ENCODE measurements around the gene RARS1.

RARS1 gene

GRCh38 chr5:168443950-168444700 lies 42.1 kb upstream of the RARS1 start:
- H3K4me3 ChIP-seq (ENCODE audit: low read depth in 1 of 2, low read length in 2 of 2) = no peak overlapping the region
- H3K4me1 ChIP-seq (ENCODE audit: insufficient read depth, low read length) = no peaks in the 10 kb centered on the region
- no peak overlapping the region for H2AFZ ChIP-seq (ENCODE audit: low read depth, low read length)
- H3K9me3 ChIP-seq (ENCODE audit: insufficient read depth, low read length, severe bottlenecking) = no peaks in the 10 kb centered on the region
- H3K27me3 ChIP-seq (ENCODE audit: insufficient read depth, low read length, poor library complexity) = peaks cover 5% of the 10 kb centered on the region
- no peak overlapping the region for H3K27ac ChIP-seq (ENCODE audit: low read length)
- H4K20me1 ChIP-seq (ENCODE audit: insufficient read depth, low read length) = no peaks in the 10 kb centered on the region
- TF ChIP-seq EZH2 (IDR thresholded peaks at IDR 0.05; ENCODE audit: borderline replicate concordance, low read depth, low read length, severe bottlenecking) (no peak), CTCF (IDR thresholded peaks at IDR 0.05; ENCODE audit: borderline replicate concordance, extremely low read depth, low read length, poor library complexity, severe bottlenecking) (no peak)
- ATAC-seq (ENCODE audit: insufficient read depth, low read depth) (no peak), DNase-seq (no peak)
- H3K9ac ChIP-seq (ENCODE audit: low read depth, low read length) = no peak overlapping the region
- H3K79me2 ChIP-seq (ENCODE audit: insufficient read depth, low read length) = no peaks in the 10 kb centered on the region
- no peaks in the 10 kb centered on the region for H3K36me3 ChIP-seq (ENCODE audit: insufficient read depth, low read length)
- no peak overlapping the region for H3K4me2 ChIP-seq (ENCODE audit: insufficient read depth, low read length)

- H3K4me2 ChIP-seq (ENCODE audit: insufficient read depth, low read length) = no peak overlapping the region
- H3K27ac ChIP-seq (ENCODE audit: low read length) = no peak overlapping the region
- H3K4me3 ChIP-seq (ENCODE audit: low read depth in 1 of 2, low read length in 2 of 2) = no peak overlapping the region
- no peak for DNase-seq
- H3K4me1 ChIP-seq (ENCODE audit: insufficient read depth, low read length) = no peaks in the 10 kb centered on the region
- no peaks in the 10 kb centered on the region for H3K9me3 ChIP-seq (ENCODE audit: insufficient read depth, low read length, severe bottlenecking)
- H3K36me3 ChIP-seq (ENCODE audit: insufficient read depth, low read length) = no peaks in the 10 kb centered on the region
- H2AFZ ChIP-seq (ENCODE audit: low read depth, low read length) = no peak overlapping the region
- no peak overlapping the region for H3K9ac ChIP-seq (ENCODE audit: low read depth, low read length)
- H4K20me1 ChIP-seq (ENCODE audit: insufficient read depth, low read length) = no peaks in the 10 kb centered on the region
- TF ChIP-seq CTCF (IDR thresholded peaks at IDR 0.05; ENCODE audit: borderline replicate concordance, extremely low read depth, low read length, poor library complexity, severe bottlenecking) (no peak), EZH2 (IDR thresholded peaks at IDR 0.05; ENCODE audit: borderline replicate concordance, low read depth, low read length, severe bottlenecking) (no peak)
- no peaks in the 10 kb centered on the region for H3K79me2 ChIP-seq (ENCODE audit: insufficient read depth, low read length)
- ATAC-seq (ENCODE audit: insufficient read depth, low read depth) = no peak
- peaks cover 5% of the 10 kb centered on the region for H3K27me3 ChIP-seq (ENCODE audit: insufficient read depth, low read length, poor library complexity)
These were observed 39.2 kb upstream of the RARS1 start for GRCh38 chr5:168446983-168447619.

GRCh38 chr5:168447808-168448207 lies 38.5 kb upstream of the RARS1 start:
- H3K4me1 ChIP-seq (ENCODE audit: insufficient read depth, low read length) = no peaks in the 10 kb centered on the region
- no peak overlapping the region for H3K4me3 ChIP-seq (ENCODE audit: low read depth in 1 of 2, low read length in 2 of 2)
- no peaks in the 10 kb centered on the region for H3K9me3 ChIP-seq (ENCODE audit: insufficient read depth, low read length, severe bottlenecking)
- H3K36me3 ChIP-seq (ENCODE audit: insufficient read depth, low read length) = no peaks in the 10 kb centered on the region
- no peaks in the 10 kb centered on the region for H3K79me2 ChIP-seq (ENCODE audit: insufficient read depth, low read length)
- ATAC-seq (ENCODE audit: insufficient read depth, low read depth) (no peak), DNase-seq (no peak)
- H3K27me3 ChIP-seq (ENCODE audit: insufficient read depth, low read length, poor library complexity) = peaks cover 5% of the 10 kb centered on the region
- H2AFZ ChIP-seq (ENCODE audit: low read depth, low read length) = no peak overlapping the region
- H3K9ac ChIP-seq (ENCODE audit: low read depth, low read length) = no peak overlapping the region
- H4K20me1 ChIP-seq (ENCODE audit: insufficient read depth, low read length) = no peaks in the 10 kb centered on the region
- H3K27ac ChIP-seq (ENCODE audit: low read length) = no peak overlapping the region
- TF ChIP-seq CTCF (IDR thresholded peaks at IDR 0.05; ENCODE audit: borderline replicate concordance, extremely low read depth, low read length, poor library complexity, severe bottlenecking) (no peak), EZH2 (IDR thresholded peaks at IDR 0.05; ENCODE audit: borderline replicate concordance, low read depth, low read length, severe bottlenecking) (no peak)
- no peak overlapping the region for H3K4me2 ChIP-seq (ENCODE audit: insufficient read depth, low read length)
